Measurements from ENCODE around the gene SLC7A6. TPM values are rescaled to one million over a fixed set of nuclear protein-coding genes. Genes with fewer than 3 reads are reported as not detected.

SLC7A6 gene
- total RNA-seq, 2 donors from 2014 or later: 99.8 to 131 TPM

GRCh38 chr16:68345351-68345810, 81.1 kb downstream of the SLC7A6 start:
- H3K4me3 Mint-ChIP-seq: no peak overlapping the region
- ATAC-seq (replicated peaks in 1 of 2) (peak; percentile 89 to 95), DNase-seq (peak; percentile 31 to 53)
- H3K36me3 Mint-ChIP-seq (ENCODE audit: insufficient read depth in 2 of 2): peaks cover 10 to 38% of the 10 kb centered on the region in 2 donors
- H3K27ac Mint-ChIP-seq: no peak overlapping the region
- peaks cover 4% of the 10 kb centered on the region for H3K4me1 Mint-ChIP-seq (ENCODE audit: low read depth)
- H3K27me3 Mint-ChIP-seq (ENCODE audit: low read depth): no peaks in the 10 kb centered on the region
- H3K9me3 Mint-ChIP-seq: no peaks in the 10 kb centered on the region

- no peaks in the 10 kb centered on the region for H3K27me3 Mint-ChIP-seq (ENCODE audit: low read depth)
- no peak for DNase-seq
- no peak for ATAC-seq (replicated peaks in 1 of 2)
- H3K27ac Mint-ChIP-seq: no peak overlapping the region
- peaks cover 7 to 32% of the 10 kb centered on the region in 2 donors for H3K36me3 Mint-ChIP-seq (ENCODE audit: insufficient read depth in 2 of 2)
- H3K9me3 Mint-ChIP-seq: no peaks in the 10 kb centered on the region
- H3K4me1 Mint-ChIP-seq (ENCODE audit: low read depth): peaks cover 4% of the 10 kb centered on the region
- H3K4me3 Mint-ChIP-seq: no peak overlapping the region
Observed at GRCh38 chr16:68345958-68346635, 81.8 kb downstream of the SLC7A6 start.

- H3K4me3 Mint-ChIP-seq: no peak overlapping the region
- H3K36me3 Mint-ChIP-seq (ENCODE audit: insufficient read depth in 2 of 2): peaks cover 7 to 35% of the 10 kb centered on the region in 2 donors
- DNase-seq (no peak), ATAC-seq (replicated peaks in 1 of 2) (no peak)
- peaks cover 4% of the 10 kb centered on the region for H3K4me1 Mint-ChIP-seq (ENCODE audit: low read depth)
- H3K27ac Mint-ChIP-seq: no peak overlapping the region
- no peaks in the 10 kb centered on the region for H3K9me3 Mint-ChIP-seq
- H3K27me3 Mint-ChIP-seq (ENCODE audit: low read depth): no peaks in the 10 kb centered on the region
Observed at GRCh38 chr16:68346892-68347480, 82.7 kb downstream of the SLC7A6 start.

- DNase-seq (no peak), ATAC-seq (replicated peaks in 1 of 2) (no peak)
- H3K27me3 Mint-ChIP-seq (ENCODE audit: low read depth): no peaks in the 10 kb centered on the region
- H3K9me3 Mint-ChIP-seq: no peaks in the 10 kb centered on the region
- peaks cover 4% of the 10 kb centered on the region for H3K4me1 Mint-ChIP-seq (ENCODE audit: low read depth)
- no peak overlapping the region for H3K4me3 Mint-ChIP-seq
- H3K27ac Mint-ChIP-seq: no peak overlapping the region
- H3K36me3 Mint-ChIP-seq (ENCODE audit: insufficient read depth in 2 of 2): peaks cover 7 to 31% of the 10 kb centered on the region in 2 donors
Observed at GRCh38 chr16:68347605-68348004, 83.3 kb downstream of the SLC7A6 start.

GRCh38 chr16:68348639-68349445, 84.5 kb downstream of the SLC7A6 start:
- no peaks in the 10 kb centered on the region for H3K27me3 Mint-ChIP-seq (ENCODE audit: low read depth)
- H3K36me3 Mint-ChIP-seq (ENCODE audit: insufficient read depth in 2 of 2): peaks cover 7 to 31% of the 10 kb centered on the region in 2 donors
- H3K4me3 Mint-ChIP-seq: no peak overlapping the region
- H3K9me3 Mint-ChIP-seq: no peaks in the 10 kb centered on the region
- DNase-seq: no peak
- no peak overlapping the region for H3K27ac Mint-ChIP-seq
- no peak for ATAC-seq (replicated peaks in 1 of 2)
- peaks cover 4% of the 10 kb centered on the region for H3K4me1 Mint-ChIP-seq (ENCODE audit: low read depth)

- no peak overlapping the region for H3K4me3 Mint-ChIP-seq
- DNase-seq: no peak
- H3K27me3 Mint-ChIP-seq (ENCODE audit: low read depth): no peaks in the 10 kb centered on the region
- H3K9me3 Mint-ChIP-seq: no peaks in the 10 kb centered on the region
- H3K27ac Mint-ChIP-seq: no peak overlapping the region
- no peak for ATAC-seq (replicated peaks in 1 of 2)
- peaks cover 6 to 38% of the 10 kb centered on the region in 2 donors for H3K36me3 Mint-ChIP-seq (ENCODE audit: insufficient read depth in 2 of 2)
- H3K4me1 Mint-ChIP-seq (ENCODE audit: low read depth): peaks cover 9% of the 10 kb centered on the region
Observed at GRCh38 chr16:68349838-68350410, 85.6 kb downstream of the SLC7A6 start.

GRCh38 chr16:68350813-68351350, 86.6 kb downstream of the SLC7A6 start:
- H3K27ac Mint-ChIP-seq: no peak overlapping the region
- H3K36me3 Mint-ChIP-seq (ENCODE audit: insufficient read depth in 2 of 2): peaks cover 10 to 40% of the 10 kb centered on the region in 2 donors
- no peak for ATAC-seq (replicated peaks in 1 of 2)
- no peaks in the 10 kb centered on the region for H3K9me3 Mint-ChIP-seq
- no peak for DNase-seq
- no peak overlapping the region for H3K4me3 Mint-ChIP-seq
- H3K27me3 Mint-ChIP-seq (ENCODE audit: low read depth): no peaks in the 10 kb centered on the region
- H3K4me1 Mint-ChIP-seq (ENCODE audit: low read depth): peaks cover 14% of the 10 kb centered on the region

Other genes with a start within 250 kb of the SLC7A6 start
- not detected for gene DPEP2NB, start 248.6 kb upstream of the SLC7A6 start, total RNA-seq
- gene DDX28, start 241.3 kb upstream of the SLC7A6 start, total RNA-seq: 10 to 100 TPM; 12.6 to 13.4 TPM
- gene DUS2, start 241.2 kb upstream of the SLC7A6 start, total RNA-seq: 10 to 100 TPM; 21.4 to 22.4 TPM
- 10 to 100 TPM; 79.7 to 82.5 TPM for gene NFATC3, start 179.2 kb upstream of the SLC7A6 start, total RNA-seq
- gene ESRP2, start 28.4 kb upstream of the SLC7A6 start, total RNA-seq: under 1 TPM; 0.31 to 0.63 TPM
- gene PLA2G15, start 19.2 kb upstream of the SLC7A6 start, total RNA-seq: 1 to 10 TPM; 6.1 to 7.6 TPM
- 10 to 100 TPM; 21.9 to 25.8 TPM for gene SLC7A6OS, start 46.4 kb downstream of the SLC7A6 start, total RNA-seq
- 10 to 100 TPM; 71.2 to 75.9 TPM for gene PRMT7, start 46.5 kb downstream of the SLC7A6 start, total RNA-seq
- under 1 TPM in 1 of 2 donors, not detected in 1; 0.19 TPM for gene SMPD3, start 184.0 kb downstream of the SLC7A6 start, total RNA-seq

All from activated T-cell treated with anti-CD3 and anti-CD28 coated beads, Interleukin-2, amount 50 U/mL, for 72 hours (primary cell).